ENCODE measurements around the gene ZNF3. TPM values are rescaled to one million over a fixed set of nuclear protein-coding genes. Genes with fewer than 3 reads are reported as not detected.

The ZNF3 gene
- 19.9 and 23.4 TPM in 2 replicates for total RNA-seq

GRCh38 chr7:100081535-100082102 lies at the start of gene ZNF3:
Gene ZNF3, minus strand, starts transcription at chr7:100081723. Its CDS starts 4,366 bp downstream, at chr7:100077357.

DNA sequence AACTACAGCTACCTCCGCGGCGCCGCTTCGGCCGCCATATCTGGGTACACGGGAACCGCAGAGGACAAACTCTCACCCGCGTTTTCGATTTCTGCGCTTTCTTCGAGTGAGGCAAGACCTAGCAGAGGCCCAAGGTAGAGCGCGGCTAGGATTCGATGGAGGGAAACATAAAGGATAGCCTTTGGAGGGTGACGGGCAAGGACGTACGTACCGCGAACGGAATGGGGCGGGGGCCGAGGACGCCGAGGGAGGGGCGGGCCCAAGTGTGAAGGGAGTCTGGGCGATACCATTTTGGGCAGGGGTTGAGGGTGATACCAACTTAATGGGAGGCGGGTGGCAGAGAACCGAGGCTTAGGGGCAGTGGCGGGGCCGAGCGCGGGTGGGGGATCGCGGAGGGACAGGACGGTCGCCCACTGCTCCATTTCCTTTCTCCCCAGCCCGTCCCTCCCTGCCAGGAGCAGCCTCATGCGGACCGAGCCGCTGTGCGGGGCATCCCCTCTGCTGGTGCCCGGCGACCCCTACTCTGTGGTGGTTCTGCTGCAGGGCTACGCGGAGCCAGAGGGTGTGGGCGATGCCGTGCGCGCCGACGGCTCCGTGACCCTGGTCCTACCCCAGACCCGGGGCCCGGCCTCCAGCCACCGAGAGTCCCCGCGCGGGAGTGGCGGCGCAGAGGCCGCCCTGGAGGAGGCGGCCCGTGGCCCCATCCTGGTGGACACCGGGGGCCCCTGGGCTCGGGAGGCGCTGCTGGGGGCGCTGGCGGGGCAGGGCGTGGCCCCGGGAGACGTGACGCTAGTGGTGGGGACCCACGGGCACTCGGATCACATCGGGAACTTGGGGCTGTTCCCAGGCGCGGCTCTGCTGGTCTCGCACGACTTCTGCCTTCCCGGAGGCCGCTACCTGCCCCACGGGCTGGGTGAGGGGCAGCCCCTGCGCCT lies 45.7 kb upstream of the ZNF3 start, which contains the start of gene MBLAC1:
MBLAC1 (plus strand) TSS at position 37 of the 935 bp plus-strand sequence; CDS start at position 466, 429 bp downstream.

GRCh38 chr7:100119072-100119969 lies 37.8 kb upstream of the ZNF3 start, which contains the start of the genes CNPY4 and TAF6:
Gene CNPY4, plus strand, starts transcription at chr7:100119634. Its CDS starts 111 bp downstream, at chr7:100119745.
Gene TAF6, minus strand, starts transcription at chr7:100119358. Its CDS starts 5,149 bp downstream, at chr7:100114209.

DNA sequence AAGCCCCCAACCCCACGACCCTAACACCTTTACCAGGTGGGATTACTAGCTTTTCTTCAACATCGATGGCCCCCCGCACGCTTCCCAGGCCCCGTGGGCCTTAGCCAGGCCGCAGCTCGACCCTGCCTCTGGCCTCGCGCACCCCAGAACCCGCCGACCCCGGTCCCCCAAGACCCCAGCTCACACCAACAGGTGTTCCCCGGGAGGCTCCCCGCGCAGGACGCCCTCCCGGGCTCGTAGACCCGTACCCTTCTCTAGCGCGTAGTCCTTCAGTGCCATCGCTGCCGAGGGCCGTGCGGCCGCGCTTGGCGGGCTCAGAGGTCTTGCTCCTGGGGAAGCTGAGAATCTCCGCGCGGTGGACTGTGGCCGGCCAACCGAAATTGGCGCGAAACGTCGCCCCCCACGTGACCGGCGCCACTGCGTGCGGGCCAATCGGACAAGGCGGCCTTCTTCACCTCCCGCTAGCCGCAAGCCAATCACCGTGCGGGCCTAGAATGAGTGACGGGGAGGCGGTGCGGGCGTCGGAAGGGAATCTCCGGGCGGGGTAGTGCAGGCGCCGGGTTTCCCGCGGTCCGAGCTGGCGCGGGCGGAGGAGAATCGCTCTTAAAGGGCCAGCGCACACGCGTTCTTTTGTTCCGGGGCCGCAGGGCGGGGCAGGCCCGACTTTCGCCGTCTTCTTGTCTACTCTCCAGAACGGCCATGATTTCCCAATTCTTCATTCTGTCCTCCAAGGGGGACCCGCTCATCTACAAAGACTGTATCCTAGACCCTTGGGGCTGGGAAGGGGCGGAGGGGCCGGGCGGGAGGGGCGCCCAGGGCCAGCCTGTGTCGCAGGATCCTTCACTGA lies 19.7 kb upstream of the ZNF3 start, which contains the start of the genes AP4M1 and MCM7:
AP4M1 (plus strand) TSS at position 628 of the 847 bp plus-strand sequence; CDS start at position 700, 72 bp downstream.
MCM7 (minus strand) TSS at position 382 of the 847 bp plus-strand sequence; CDS start at position 279, 103 bp downstream.

GRCh38 chr7:100088621-100089457 lies 7.3 kb upstream of the ZNF3 start, which contains the start of gene COPS6:
Gene COPS6, plus strand, starts transcription at chr7:100088969. Its CDS starts 22 bp downstream, at chr7:100088991.

DNA sequence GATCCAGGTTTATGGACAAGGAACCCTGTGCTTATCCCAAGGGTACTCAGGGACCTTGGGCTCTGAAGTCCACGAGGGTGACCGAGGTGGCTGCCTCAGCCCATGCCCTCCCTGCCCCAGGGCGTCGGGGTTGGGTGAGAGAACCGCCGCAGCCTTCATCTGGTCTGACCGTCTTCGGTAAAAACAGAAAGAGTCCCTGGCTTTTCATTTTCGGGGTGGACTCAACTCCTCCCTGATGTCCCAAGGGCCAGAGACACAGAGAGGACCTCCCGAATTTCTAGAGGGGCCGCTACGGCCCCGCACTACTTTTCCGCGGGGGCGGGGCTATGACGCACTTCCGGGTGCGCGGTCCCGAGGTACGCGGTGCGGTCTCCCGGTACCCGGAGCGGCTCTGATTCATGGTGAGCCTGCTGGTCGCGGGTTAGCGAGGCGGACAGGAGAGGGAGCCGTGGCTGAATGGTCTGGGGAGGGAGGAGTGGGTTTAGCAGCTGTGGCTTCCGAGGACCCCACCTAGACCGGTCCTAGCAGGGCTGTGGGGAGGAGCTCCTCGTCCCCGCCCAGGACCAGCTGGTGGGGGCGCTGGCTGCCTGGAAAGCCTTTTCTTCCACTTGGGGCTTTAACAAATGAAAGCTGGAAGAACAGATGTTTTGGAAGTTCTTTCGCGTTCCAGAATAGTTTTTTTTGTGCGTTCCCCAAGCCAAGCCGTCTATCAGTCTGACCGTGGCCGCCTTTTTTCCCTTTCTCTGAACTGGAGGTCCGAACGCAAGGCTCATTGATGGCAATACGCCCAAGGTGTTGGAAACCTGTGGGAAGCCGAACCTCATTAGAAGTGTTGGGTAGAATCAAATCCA lies 31.9 kb downstream of the ZNF3 start, which contains the start of gene ZSCAN21:
ZSCAN21 (plus strand) TSS at position 334 of the 851 bp plus-strand sequence. CDS start 7,233 bp downstream, outside the sequence.

Other genes with a start within 250 kb of the ZNF3 start
- 0.23 and 0.26 TPM in 2 replicates for gene OR2AE1, start 204.7 kb downstream of the ZNF3 start, total RNA-seq
- 24.9 and 25.7 TPM in 2 replicates for gene TRIM4, start 162.2 kb downstream of the ZNF3 start, total RNA-seq
- not detected in 2 replicates for gene GJC3, start 152.1 kb downstream of the ZNF3 start, total RNA-seq
- gene AZGP1, start 105.7 kb downstream of the ZNF3 start, total RNA-seq: not detected in 2 replicates
- 45.3 and 50.1 TPM in 2 replicates for gene ZKSCAN1, start 66.1 kb downstream of the ZNF3 start, total RNA-seq
- gene ZSCAN21, start 31.9 kb downstream of the ZNF3 start, total RNA-seq: 7.6 and 10.4 TPM in 2 replicates
- gene COPS6, start 7.2 kb upstream of the ZNF3 start, total RNA-seq: 61.5 and 69.7 TPM in 2 replicates
- 30.6 and 31.6 TPM in 2 replicates for gene MCM7, start 19.7 kb upstream of the ZNF3 start, total RNA-seq
- 16.0 and 21.3 TPM in 2 replicates for gene AP4M1, start 19.9 kb upstream of the ZNF3 start, total RNA-seq
- 63.1 and 64.4 TPM in 2 replicates for gene TAF6, start 37.6 kb upstream of the ZNF3 start, total RNA-seq
- 29.6 and 41.7 TPM in 2 replicates for gene CNPY4, start 37.9 kb upstream of the ZNF3 start, total RNA-seq
- gene MBLAC1, start 45.2 kb upstream of the ZNF3 start, total RNA-seq: 2.3 and 2.7 TPM in 2 replicates
- gene LAMTOR4, start 67.2 kb upstream of the ZNF3 start, total RNA-seq: 52.0 and 57.4 TPM in 2 replicates
- gene TRAPPC14, start 77.0 kb upstream of the ZNF3 start, total RNA-seq: 4.8 and 10.7 TPM in 2 replicates
- gene GAL3ST4, start 86.9 kb upstream of the ZNF3 start, total RNA-seq: 4.8 and 5.5 TPM in 2 replicates
- gene GPC2, start 95.7 kb upstream of the ZNF3 start, total RNA-seq: 1.0 and 1.6 TPM in 2 replicates
- gene STAG3, start 96.2 kb upstream of the ZNF3 start, total RNA-seq: 0.99 and 2.2 TPM in 2 replicates
- not detected in 2 replicates for gene PVRIG, start 138.2 kb upstream of the ZNF3 start, total RNA-seq
- gene SPDYE3, start 226.0 kb upstream of the ZNF3 start, total RNA-seq: not detected in 2 replicates

All from smooth muscle cell of the pulmonary artery (primary cell).